SK-N-SH treated with all-trans-retinoic acid at 6 μM for 48 hours (cell line): ENCODE results near the gene MRAS.

ENCODE experiments used
- ATAC-seq: fragments of 200-7000 bp; cut with Tn5 transposase; 3 replicates; pipeline ENCODE4 v1.9.1; 2020; ENCODE audit warnings: mild to moderate bottlenecking, moderate library complexity
- ARNTL ChIP-seq: fragments of 450-650 bp; formaldehyde crosslinking; IDR thresholded peaks from 2 replicates; pipeline ENCODE4 v1.5.0; 2020; ENCODE audit warnings: low read depth, mild to moderate bottlenecking, moderate library complexity, borderline replicate concordance
- BACH2 ChIP-seq: fragments of 250-450 bp; sonication (Bioruptor Pico); IDR thresholded peaks from 2 replicates; pipeline ENCODE4 v1.9.0; 2021; ENCODE audit warnings: mild to moderate bottlenecking, borderline replicate concordance
- CSDC2 ChIP-seq: fragments of 250-450 bp; sonication (Bioruptor Pico); IDR thresholded peaks from 2 replicates; pipeline ENCODE4 v1.5.0; 2020; ENCODE audit warnings: mild to moderate bottlenecking, moderate library complexity
- ESRRG ChIP-seq: fragments of 250-450 bp; sonication (Bioruptor Pico); IDR thresholded peaks from 2 replicates; pipeline ENCODE4 v1.6.1; 2021; ENCODE audit warnings: mild to moderate bottlenecking
- GLIS3 ChIP-seq: fragments of 250-450 bp; sonication (Bioruptor Pico); IDR thresholded peaks from 2 replicates; pipeline ENCODE4 v1.5.0; 2020; ENCODE audit warnings: mild to moderate bottlenecking, moderate library complexity
- ISL1 ChIP-seq: fragments of 250-450 bp; sonication (Bioruptor Pico); IDR thresholded peaks from 2 replicates; pipeline ENCODE4 v2.1.2; 2022; ENCODE audit warnings: mild to moderate bottlenecking, moderate library complexity
- OSR1 ChIP-seq: fragments of 250-450 bp; sonication (Bioruptor Pico); IDR thresholded peaks from 2 replicates; pipeline ENCODE4 v1.8.0; 2022; ENCODE audit warnings: moderate library complexity, mild to moderate bottlenecking, inconsistent platforms
- PPARA ChIP-seq: fragments of 250-450 bp; sonication (Bioruptor Pico); IDR thresholded peaks from 2 replicates; pipeline ENCODE4 v1.5.0; 2020; ENCODE audit warnings: mild to moderate bottlenecking, borderline replicate concordance
- RARB ChIP-seq: fragments of 250-450 bp; sonication (Bioruptor Pico); IDR thresholded peaks from 2 replicates; pipeline ENCODE4 v1.8.0; 2021; ENCODE audit warnings: mild to moderate bottlenecking, moderate library complexity
- SNAI2 ChIP-seq: fragments of 250-450 bp; sonication (Bioruptor Pico); IDR thresholded peaks from 2 replicates; pipeline ENCODE4 v1.5.0; 2020; ENCODE audit warnings: mild to moderate bottlenecking, moderate library complexity
- TCF4 ChIP-seq: fragments of 250-450 bp; sonication (Bioruptor Pico); IDR thresholded peaks from 2 replicates; pipeline ENCODE4 v1.8.0; 2021; ENCODE audit warnings: mild to moderate bottlenecking, moderate library complexity, borderline replicate concordance
- TOX ChIP-seq: fragments of 250-450 bp; sonication (Bioruptor Pico); IDR thresholded peaks from 2 replicates; pipeline ENCODE4 v1.8.0; 2021; ENCODE audit warnings: mild to moderate bottlenecking, moderate library complexity, borderline replicate concordance
- ZC3H10 ChIP-seq: fragments of 250-450 bp; sonication (Bioruptor Pico); IDR thresholded peaks from 2 replicates; pipeline ENCODE4 v1.5.1; 2021; ENCODE audit warnings: mild to moderate bottlenecking, moderate library complexity
- ZFP3 ChIP-seq: fragments of 250-450 bp; sonication (Bioruptor Pico); IDR thresholded peaks from 2 replicates; pipeline ENCODE4 v1.5.0; 2020; ENCODE audit warnings: mild to moderate bottlenecking, moderate library complexity
- ZFP30 ChIP-seq: fragments of 450-650 bp; formaldehyde crosslinking; IDR thresholded peaks from 2 replicates; pipeline ENCODE4 v1.5.0; 2022; ENCODE audit warnings: mild to moderate bottlenecking, moderate library complexity
- ZNF565 ChIP-seq: fragments of 450-650 bp; formaldehyde crosslinking; conservative IDR thresholded peaks from 2 replicates; pipeline ENCODE4 v1.5.0; 2020; ENCODE audit warnings: low read depth, mild to moderate bottlenecking, moderate library complexity
- ZNF70 ChIP-seq: fragments of 450-650 bp; formaldehyde crosslinking; IDR thresholded peaks from 2 replicates; pipeline ENCODE4 v1.5.0; 2020; ENCODE audit warnings: mild to moderate bottlenecking, moderate library complexity
- ZNF8 ChIP-seq: fragments of 450-650 bp; formaldehyde crosslinking; IDR thresholded peaks from 2 replicates; pipeline ENCODE4 v1.5.0; 2020; ENCODE audit warnings: mild to moderate bottlenecking, moderate library complexity
- TF ChIP-seq, protein P1 (sequence below): fragments of 250-450 bp; sonication (Bioruptor Pico); IDR thresholded peaks from 2 replicates; pipeline ENCODE4 v1.8.0; 2020; ENCODE audit warnings: mild to moderate bottlenecking, moderate library complexity, borderline replicate concordance
- TF ChIP-seq, protein P2 (sequence below): fragments of 250-450 bp; sonication (Bioruptor Pico); IDR thresholded peaks from 2 replicates; pipeline ENCODE4 v1.8.0; 2021; ENCODE audit warnings: low read depth, mild to moderate bottlenecking, moderate library complexity, borderline replicate concordance
- TF ChIP-seq, protein P3 (sequence below): fragments of 250-450 bp; sonication (Bioruptor Pico); IDR thresholded peaks from 2 replicates; pipeline ENCODE4 v1.5.0; 2020; ENCODE audit warnings: mild to moderate bottlenecking, moderate library complexity

MRAS gene

DNA sequence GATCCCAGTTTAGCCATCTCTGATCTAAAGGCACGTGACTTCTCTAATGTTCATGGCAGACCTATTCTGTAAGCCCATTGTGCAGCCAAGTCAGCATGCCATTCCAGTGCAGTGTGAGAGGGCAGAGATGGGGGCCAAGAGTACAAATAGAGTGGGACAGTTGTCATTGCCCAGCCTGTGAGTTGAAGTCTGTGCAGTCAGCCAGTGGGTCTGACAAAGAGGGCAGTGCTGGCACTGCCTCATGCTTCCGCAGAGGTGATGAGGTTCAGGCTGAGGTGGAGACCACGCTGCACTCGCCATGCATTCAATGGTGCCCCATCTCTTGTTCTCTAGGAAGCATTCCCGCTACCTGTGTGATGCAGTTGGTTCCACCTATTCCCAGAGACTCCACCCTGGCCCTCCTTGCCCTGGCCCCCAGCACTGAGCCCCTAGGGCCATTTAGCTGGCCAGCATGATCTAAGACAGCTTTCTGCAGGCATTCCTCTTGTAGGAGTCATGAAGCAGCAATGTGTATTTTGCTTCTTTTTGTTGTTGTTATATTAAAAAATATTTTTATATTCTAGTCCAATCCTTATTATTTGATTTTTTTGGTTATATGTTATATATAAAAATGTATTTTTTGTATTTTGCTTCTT lies 3.7 kb downstream of the MRAS start:
- no peak for ATAC-seq
- TF ChIP-seq PPARA (CRISPR knock-in tag) (no peak), ZNF565 (no peak), GLIS3 (no peak), TCF4 (no peak), RARB (CRISPR knock-in tag) (no peak), ZC3H10 (CRISPR knock-in tag) (no peak), CSDC2 (CRISPR knock-in tag) (no peak), ISL1 (no peak), OSR1 (CRISPR knock-in tag) (no peak), ZNF8 (no peak), TOX (CRISPR knock-in tag) (no peak), ARNTL (CRISPR knock-in tag) (no peak), BACH2 (CRISPR knock-in tag) (no peak), ZNF70 (CRISPR knock-in tag) (no peak), ZFP30 (CRISPR knock-in tag) (no peak), ESRRG (CRISPR knock-in tag) (no peak), SNAI2 (CRISPR knock-in tag) (no peak)
- TF ChIP-seq, protein P1, sequence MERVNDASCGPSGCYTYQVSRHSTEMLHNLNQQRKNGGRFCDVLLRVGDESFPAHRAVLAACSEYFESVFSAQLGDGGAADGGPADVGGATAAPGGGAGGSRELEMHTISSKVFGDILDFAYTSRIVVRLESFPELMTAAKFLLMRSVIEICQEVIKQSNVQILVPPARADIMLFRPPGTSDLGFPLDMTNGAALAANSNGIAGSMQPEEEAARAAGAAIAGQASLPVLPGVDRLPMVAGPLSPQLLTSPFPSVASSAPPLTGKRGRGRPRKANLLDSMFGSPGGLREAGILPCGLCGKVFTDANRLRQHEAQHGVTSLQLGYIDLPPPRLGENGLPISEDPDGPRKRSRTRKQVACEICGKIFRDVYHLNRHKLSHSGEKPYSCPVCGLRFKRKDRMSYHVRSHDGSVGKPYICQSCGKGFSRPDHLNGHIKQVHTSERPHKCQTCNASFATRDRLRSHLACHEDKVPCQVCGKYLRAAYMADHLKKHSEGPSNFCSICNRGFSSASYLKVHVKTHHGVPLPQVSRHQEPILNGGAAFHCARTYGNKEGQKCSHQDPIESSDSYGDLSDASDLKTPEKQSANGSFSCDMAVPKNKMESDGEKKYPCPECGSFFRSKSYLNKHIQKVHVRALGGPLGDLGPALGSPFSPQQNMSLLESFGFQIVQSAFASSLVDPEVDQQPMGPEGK (CRISPR knock-in tag) = no peak
- TF ChIP-seq, protein P2, sequence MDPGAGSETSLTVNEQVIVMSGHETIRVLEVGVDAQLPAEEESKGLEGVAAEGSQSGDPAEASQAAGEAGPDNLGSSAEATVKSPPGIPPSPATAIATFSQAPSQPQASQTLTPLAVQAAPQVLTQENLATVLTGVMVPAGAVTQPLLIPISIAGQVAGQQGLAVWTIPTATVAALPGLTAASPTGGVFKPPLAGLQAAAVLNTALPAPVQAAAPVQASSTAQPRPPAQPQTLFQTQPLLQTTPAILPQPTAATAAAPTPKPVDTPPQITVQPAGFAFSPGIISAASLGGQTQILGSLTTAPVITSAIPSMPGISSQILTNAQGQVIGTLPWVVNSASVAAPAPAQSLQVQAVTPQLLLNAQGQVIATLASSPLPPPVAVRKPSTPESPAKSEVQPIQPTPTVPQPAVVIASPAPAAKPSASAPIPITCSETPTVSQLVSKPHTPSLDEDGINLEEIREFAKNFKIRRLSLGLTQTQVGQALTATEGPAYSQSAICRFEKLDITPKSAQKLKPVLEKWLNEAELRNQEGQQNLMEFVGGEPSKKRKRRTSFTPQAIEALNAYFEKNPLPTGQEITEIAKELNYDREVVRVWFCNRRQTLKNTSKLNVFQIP (CRISPR knock-in tag) = no peak

DNA sequence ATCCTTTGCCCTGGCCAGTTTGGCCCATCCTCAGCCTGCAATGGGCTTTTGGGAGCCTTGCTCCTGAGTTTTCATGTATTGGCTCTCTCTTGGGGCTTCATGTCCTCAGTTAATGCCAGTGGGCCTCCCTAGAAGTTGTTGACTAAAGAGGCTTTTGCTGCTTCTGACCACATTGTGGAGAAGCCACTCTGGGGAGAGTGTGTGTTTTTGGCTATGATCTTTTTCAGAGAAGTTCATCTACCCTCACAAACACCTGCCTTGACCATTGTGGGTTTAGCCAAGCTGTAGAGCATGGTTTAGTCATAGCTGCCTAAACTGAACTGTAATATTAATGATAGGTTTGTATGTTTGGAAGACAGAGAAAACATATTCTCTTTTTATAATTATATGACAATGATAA lies 6.0 kb downstream of the MRAS start:
- no peak for TF ChIP-seq OSR1 (CRISPR knock-in tag)
- no peak for TF ChIP-seq ARNTL (CRISPR knock-in tag)
- TF ChIP-seq ESRRG (CRISPR knock-in tag) = no peak
- TF ChIP-seq ZC3H10 (CRISPR knock-in tag) = no peak
- TF ChIP-seq, protein P3, sequence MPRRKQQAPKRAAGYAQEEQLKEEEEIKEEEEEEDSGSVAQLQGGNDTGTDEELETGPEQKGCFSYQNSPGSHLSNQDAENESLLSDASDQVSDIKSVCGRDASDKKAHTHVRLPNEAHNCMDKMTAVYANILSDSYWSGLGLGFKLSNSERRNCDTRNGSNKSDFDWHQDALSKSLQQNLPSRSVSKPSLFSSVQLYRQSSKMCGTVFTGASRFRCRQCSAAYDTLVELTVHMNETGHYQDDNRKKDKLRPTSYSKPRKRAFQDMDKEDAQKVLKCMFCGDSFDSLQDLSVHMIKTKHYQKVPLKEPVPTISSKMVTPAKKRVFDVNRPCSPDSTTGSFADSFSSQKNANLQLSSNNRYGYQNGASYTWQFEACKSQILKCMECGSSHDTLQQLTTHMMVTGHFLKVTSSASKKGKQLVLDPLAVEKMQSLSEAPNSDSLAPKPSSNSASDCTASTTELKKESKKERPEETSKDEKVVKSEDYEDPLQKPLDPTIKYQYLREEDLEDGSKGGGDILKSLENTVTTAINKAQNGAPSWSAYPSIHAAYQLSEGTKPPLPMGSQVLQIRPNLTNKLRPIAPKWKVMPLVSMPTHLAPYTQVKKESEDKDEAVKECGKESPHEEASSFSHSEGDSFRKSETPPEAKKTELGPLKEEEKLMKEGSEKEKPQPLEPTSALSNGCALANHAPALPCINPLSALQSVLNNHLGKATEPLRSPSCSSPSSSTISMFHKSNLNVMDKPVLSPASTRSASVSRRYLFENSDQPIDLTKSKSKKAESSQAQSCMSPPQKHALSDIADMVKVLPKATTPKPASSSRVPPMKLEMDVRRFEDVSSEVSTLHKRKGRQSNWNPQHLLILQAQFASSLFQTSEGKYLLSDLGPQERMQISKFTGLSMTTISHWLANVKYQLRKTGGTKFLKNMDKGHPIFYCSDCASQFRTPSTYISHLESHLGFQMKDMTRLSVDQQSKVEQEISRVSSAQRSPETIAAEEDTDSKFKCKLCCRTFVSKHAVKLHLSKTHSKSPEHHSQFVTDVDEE (CRISPR knock-in tag) = no peak
- TF ChIP-seq, protein P1 (CRISPR knock-in tag) = no peak
- no peak for TF ChIP-seq GLIS3
- no peak for TF ChIP-seq BACH2 (CRISPR knock-in tag)
- no peak for TF ChIP-seq ZFP3 (CRISPR knock-in tag)
- TF ChIP-seq, protein P2 (CRISPR knock-in tag) = no peak
- no peak for TF ChIP-seq ZFP30 (CRISPR knock-in tag)
- TF ChIP-seq ISL1 = no peak
- TF ChIP-seq PPARA (CRISPR knock-in tag) = no peak
- TF ChIP-seq TCF4 = no peak
- no peak for TF ChIP-seq CSDC2 (CRISPR knock-in tag)
- TF ChIP-seq SNAI2 (CRISPR knock-in tag) = no peak
- TF ChIP-seq TOX (CRISPR knock-in tag) = no peak
- TF ChIP-seq ZNF70 (CRISPR knock-in tag) = no peak
- no peak for ATAC-seq
